ENCODE data around the gene RNF138. TPM values are rescaled to one million over a fixed set of nuclear protein-coding genes. Genes with fewer than 3 reads are reported as not detected.

Gene RNF138, protein sequence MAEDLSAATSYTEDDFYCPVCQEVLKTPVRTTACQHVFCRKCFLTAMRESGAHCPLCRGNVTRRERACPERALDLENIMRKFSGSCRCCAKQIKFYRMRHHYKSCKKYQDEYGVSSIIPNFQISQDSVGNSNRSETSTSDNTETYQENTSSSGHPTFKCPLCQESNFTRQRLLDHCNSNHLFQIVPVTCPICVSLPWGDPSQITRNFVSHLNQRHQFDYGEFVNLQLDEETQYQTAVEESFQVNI
- polyA plus RNA-seq (2011; rRNA removed), result 11.6 and 17.4 TPM in 2 replicates
- polyA plus RNA-seq (2012; cell fraction: cytosol; rRNA removed), result 22.5 and 23.1 TPM in 2 replicates
- polyA plus RNA-seq (2012; cell fraction: nucleus; rRNA removed), result 19.3 and 22.8 TPM in 2 replicates
- 18.3 to 24.9 TPM (median 18.6 TPM) in 3 replicates for polyA plus RNA-seq (2017; fragmentation: RNase III; extraction: RNeasy Plus Mini Kit Qiagen cat#74134 plus additional on column Dnase treatment)
- 13.1 and 15.2 TPM in 2 replicates for polyA minus RNA-seq (2011; rRNA and poly(A)+ RNA removed)

DNA sequence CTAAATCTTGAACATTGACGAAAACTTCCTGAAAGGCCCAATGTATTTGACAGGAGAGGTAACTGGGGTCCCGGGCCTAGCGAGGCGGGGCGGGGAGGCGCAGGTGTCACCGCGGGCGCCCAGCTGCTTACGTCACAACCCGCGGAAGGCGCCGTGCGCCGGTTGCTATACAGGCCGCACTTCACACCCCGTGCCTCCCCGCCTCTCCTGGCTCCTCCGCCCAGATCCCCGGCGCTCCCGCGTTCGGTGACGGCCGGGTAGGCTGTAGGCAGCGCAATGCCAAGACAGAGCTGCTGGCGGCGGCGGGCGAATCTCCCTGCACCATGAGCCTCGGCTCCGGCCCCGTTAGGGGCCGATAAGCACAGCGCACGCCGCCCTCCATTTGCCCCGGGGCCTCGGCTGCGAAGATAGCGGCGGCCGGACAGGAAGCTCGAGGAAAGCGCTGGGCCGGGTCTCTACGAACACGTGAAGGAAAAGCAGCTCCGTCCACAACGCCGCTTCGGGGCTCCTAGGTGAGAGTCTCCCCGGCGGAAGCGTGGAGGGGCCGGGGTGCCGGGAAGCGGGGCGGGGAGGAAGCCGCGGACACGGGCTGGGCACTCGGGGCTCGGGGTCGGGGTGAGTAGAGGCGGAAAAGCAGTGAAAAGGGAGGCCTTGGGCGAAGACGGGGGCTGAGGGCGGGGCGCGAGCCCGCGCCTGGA, at the start of gene RNF138:
RNF138 (plus strand) TSS at position 151 of the 698 bp plus-strand sequence. CDS start 903 bp downstream, outside the sequence.
- Histone ChIP-seq H3K9me3 (no peaks in the 10 kb centered on the region), H3K27ac (peak within 1 kb of the TSS; percentile 87 to 100), H3K4me3 (peak within 1 kb of the TSS; percentile 81), H3K4me2 (peak within 1 kb of the TSS; percentile 92), H3K4me1 (peaks cover 13% of the 10 kb centered on the region)
- ChIA-PET POLR2A (interaction anchor here (0.7 to 1.6 kb wide), 3 partner anchors 20 to 407 kb away, joined by 3 to 23 read pairs (median 5); partner anchors contain the start of gene TRAPPC8), CTCF (interaction anchor here (0.6 to 0.9 kb wide), 3 partner anchors 41 to 1122 kb away, joined by 3 read pairs; no protein-coding TSS in a partner anchor)
- ATAC-seq, result peak; percentile 80 to 85
- WGBS (ENCODE audit: missing lambda C conversion rate), result 0% methylated on average over 1 of the region's 75 CpGs
- peak; percentile 71 to 90 for DNase-seq (ENCODE audit: low read depth in 1 of 2, low spot score in 1 of 2)
- FAIRE-seq, result no peak
- TF ChIP-seq HMGXB4 (CRISPR knock-in tag; IDR thresholded peaks at IDR 0.05; ENCODE audit: borderline replicate concordance) (0 out of 2 replicates have a peak, but pooled peaks have one; percentile 16), MYC (IDR thresholded peaks at IDR 0.05; ENCODE audit: borderline replicate concordance, low read length) (peak; percentile 20), BHLHE40 (IDR thresholded peaks at IDR 0.05; ENCODE audit: low read depth, low read length) (no peak), HOXB13 (CRISPR knock-in tag; IDR thresholded peaks at IDR 0.05; ENCODE audit: low read depth) (peak; percentile 44; the same call in 1 of the 2 replicates), RFX5 (IDR thresholded peaks at IDR 0.05) (no peak), EP300 (IDR thresholded peaks at IDR 0.05) (no peak), EHF (CRISPR knock-in tag; IDR thresholded peaks at IDR 0.05) (peak; percentile 70; the same call in 1 of the 2 replicates), HDAC2 (IDR thresholded peaks at IDR 0.05) (no peak), ZSCAN20 (CRISPR knock-in tag; IDR thresholded peaks at IDR 0.05) (no peak), HES2 (IDR thresholded peaks at IDR 0.05) (no peak), CEBPB (IDR thresholded peaks at IDR 0.05) (no peak), ATOH8 (CRISPR knock-in tag; IDR thresholded peaks at IDR 0.05; ENCODE audit: low read depth) (no peak), FOSB (CRISPR knock-in tag; IDR thresholded peaks at IDR 0.05) (0 out of 2 replicates have a peak, but pooled peaks have one; percentile 29), NR3C1 (IDR thresholded peaks at IDR 0.05) (no peak), JUN (IDR thresholded peaks at IDR 0.05) (peak; percentile 25 to 54; a peak in 3 of 5 replicates), SREBF2 (IDR thresholded peaks at IDR 0.05) (no peak), FOXS1 (CRISPR knock-in tag; IDR thresholded peaks at IDR 0.05) (no peak), SMC3 (IDR thresholded peaks at IDR 0.05) (no peak), RARB (CRISPR knock-in tag; IDR thresholded peaks at IDR 0.05) (no peak), ZFP36 (IDR thresholded peaks at IDR 0.05; ENCODE audit: borderline replicate concordance, partially characterized antibody) (no peak), HEYL (CRISPR knock-in tag; IDR thresholded peaks at IDR 0.05) (no peak), CBX2 (IDR thresholded peaks at IDR 0.05; ENCODE audit: borderline replicate concordance, low read depth) (no peak), POLR2AphosphoS2 (conservative IDR thresholded peaks at IDR 0.05; ENCODE audit: low read length) (no peak), ESRRA (IDR thresholded peaks at IDR 0.05; ENCODE audit: borderline replicate concordance, low read length) (no peak), CHD2 (IDR thresholded peaks at IDR 0.05; ENCODE audit: low read length, partially characterized antibody) (no peak), E2F6 (IDR thresholded peaks at IDR 0.05; ENCODE audit: borderline replicate concordance, low read depth) (peak; percentile 87), HOXB5 (CRISPR knock-in tag; IDR thresholded peaks at IDR 0.05) (no peak), RCOR1 (IDR thresholded peaks at IDR 0.05; ENCODE audit: low read depth, low read length) (no peak), CBX8 (IDR thresholded peaks at IDR 0.05) (no peak), EHMT2 (IDR thresholded peaks at IDR 0.05; ENCODE audit: low read depth) (no peak), KDM1A (IDR thresholded peaks at IDR 0.05; ENCODE audit: low read depth) (no peak), HOXA7 (CRISPR knock-in tag; IDR thresholded peaks at IDR 0.05) (no peak), MAFK (IDR thresholded peaks at IDR 0.05; ENCODE audit: partially characterized antibody) (no peak)
- TF ChIP-seq, protein P1, sequence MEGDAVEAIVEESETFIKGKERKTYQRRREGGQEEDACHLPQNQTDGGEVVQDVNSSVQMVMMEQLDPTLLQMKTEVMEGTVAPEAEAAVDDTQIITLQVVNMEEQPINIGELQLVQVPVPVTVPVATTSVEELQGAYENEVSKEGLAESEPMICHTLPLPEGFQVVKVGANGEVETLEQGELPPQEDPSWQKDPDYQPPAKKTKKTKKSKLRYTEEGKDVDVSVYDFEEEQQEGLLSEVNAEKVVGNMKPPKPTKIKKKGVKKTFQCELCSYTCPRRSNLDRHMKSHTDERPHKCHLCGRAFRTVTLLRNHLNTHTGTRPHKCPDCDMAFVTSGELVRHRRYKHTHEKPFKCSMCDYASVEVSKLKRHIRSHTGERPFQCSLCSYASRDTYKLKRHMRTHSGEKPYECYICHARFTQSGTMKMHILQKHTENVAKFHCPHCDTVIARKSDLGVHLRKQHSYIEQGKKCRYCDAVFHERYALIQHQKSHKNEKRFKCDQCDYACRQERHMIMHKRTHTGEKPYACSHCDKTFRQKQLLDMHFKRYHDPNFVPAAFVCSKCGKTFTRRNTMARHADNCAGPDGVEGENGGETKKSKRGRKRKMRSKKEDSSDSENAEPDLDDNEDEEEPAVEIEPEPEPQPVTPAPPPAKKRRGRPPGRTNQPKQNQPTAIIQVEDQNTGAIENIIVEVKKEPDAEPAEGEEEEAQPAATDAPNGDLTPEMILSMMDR (IDR thresholded peaks at IDR 0.05), result no peak
- TF ChIP-seq, protein P2, sequence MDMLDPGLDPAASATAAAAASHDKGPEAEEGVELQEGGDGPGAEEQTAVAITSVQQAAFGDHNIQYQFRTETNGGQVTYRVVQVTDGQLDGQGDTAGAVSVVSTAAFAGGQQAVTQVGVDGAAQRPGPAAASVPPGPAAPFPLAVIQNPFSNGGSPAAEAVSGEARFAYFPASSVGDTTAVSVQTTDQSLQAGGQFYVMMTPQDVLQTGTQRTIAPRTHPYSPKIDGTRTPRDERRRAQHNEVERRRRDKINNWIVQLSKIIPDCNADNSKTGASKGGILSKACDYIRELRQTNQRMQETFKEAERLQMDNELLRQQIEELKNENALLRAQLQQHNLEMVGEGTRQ (IDR thresholded peaks at IDR 0.05), result no peak
